Fibroblast of skin of right biceps (primary cell): ENCODE results near the gene BYSL.
"Not testable (repeated sequence)": the region's sequence is repeated elsewhere in the genome, so short reads cannot be mapped to it uniquely, and the experiment has no call there.

ENCODE experiments used
- DNase-seq: peaks from one replicate; pipeline ENCODE4 v3.0.0-alpha.2; 2013

The BYSL gene

DNA sequence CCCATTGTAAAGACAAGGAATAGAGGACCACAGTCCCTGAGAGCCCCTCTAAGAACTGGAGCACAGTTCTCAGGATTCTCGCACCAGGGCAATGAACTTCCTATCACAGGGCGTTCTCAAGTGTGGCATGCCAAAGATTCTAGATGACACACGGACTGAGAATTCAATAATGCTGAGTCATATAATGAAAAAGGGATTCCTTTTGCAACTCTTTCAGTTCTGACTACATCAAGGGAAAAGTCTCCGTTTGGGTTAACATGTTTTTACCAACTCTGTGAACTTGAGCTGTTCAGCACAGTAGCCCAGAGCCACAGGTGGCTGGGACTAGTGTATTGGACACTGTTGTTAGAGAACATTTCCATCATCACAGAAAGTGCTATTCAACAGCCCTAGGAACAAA lies 3.8 kb upstream of the BYSL start:
- DNase-seq, result peak; percentile 96

- no peak for DNase-seq
These were observed 356 bp downstream of the BYSL start for GRCh38 chr6:41921712-41921998.

DNA sequence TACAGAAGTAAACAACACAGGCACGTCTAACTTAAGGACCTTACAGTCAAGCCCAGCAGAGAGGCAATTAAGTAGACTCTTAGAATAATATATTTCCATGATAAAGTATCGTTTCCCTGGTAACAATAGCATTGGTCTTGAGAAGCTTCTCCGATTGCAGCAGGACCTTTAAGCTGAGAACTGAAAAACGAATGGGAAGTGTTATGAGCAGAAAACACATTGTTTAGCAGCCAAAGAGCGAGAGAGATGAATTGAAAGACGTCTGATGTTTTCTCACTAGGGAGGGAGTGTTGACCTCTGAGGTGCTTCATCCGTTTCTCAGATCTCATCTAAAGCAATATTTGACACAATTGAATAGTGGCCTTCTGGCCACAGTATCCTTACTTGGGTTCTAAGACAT lies 855 bp downstream of the BYSL start:
- no peak for DNase-seq

DNA sequence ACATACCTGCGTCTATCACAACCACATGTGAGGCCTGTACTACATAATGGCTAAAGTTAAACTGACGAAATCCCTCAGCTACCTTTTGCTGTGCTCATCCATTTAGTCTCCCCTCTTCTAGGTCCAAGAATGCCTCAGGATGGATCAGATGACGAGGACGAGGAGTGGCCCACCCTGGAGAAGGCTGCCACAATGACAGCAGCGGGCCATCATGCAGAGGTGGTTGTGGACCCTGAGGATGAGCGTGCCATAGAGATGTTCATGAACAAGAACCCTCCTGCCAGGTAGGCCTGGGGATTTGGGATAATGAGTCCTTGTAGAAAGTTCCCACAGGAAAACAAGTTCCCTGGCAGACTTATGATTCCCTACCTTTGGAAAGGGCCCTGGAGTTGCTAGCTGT lies 6.0 kb downstream of the BYSL start:
- no peak for DNase-seq

- no peak for DNase-seq
These were observed 8.6 kb downstream of the BYSL start for GRCh38 chr6:41929924-41930323.

DNA sequence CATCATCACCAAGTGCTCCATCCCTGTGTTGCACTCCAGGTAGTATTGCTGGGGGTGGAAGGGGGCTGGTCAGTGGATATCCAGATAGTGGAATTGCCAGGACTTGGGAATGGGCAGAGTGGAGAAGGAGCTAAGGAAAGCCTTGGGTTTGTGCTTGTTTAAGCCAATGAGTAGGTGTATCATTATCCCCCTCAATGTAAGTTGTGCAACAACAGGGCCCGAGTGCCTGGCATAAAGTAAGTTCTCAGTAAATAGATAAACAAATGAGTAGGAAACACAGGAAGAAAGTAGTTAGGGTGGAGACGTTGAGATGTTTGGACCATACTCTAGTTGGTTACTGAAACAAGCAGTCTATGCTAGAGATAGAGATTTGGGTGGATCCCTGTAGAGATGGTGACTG lies 10.5 kb downstream of the BYSL start:
- DNase-seq, result no peak

- DNase-seq, result no peak
These were observed 11.1 kb downstream of the BYSL start for GRCh38 chr6:41932378-41932777.

DNA sequence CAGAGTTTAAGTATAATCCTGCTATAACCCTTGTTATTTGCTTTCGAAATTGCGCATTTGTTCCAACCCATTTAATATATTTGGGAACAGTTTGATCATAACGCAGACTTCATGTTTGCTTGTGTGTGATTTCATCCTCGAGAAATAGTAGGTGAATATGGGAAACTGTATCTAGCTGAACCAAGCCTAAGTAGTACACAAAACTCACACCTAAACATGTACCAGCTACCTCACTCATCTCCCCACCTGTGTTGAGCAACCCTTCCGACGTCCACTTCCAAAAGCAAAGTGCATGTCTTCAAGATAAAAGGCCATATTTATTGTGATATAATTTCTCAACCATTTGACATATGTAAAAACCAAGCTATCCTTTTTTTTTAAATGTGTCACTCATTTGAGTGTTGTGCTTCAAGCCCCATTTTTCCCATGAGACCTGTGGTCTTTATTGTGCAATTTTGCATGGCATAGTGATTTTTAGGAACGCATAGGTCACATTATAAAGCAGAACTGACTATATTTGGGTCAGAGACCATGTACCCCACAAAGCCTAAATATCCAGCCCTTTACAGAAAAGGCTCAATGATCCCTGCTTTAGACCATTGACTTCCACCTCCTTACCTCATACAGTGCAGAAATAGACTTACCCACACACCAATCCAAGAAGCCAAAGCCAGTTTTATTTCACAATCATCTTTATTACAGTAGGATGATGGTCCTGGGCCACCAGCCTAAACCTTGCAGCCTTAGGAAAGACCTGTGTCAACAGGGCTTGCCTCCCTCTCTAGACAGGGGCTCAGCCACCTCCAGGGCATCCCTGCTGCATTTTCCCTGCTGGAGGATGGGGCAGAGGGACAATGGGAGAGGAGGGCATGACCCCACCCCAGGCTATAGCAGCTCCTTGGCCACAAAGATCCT lies 13.2 kb downstream of the BYSL start:
- DNase-seq, result no peak

DNA sequence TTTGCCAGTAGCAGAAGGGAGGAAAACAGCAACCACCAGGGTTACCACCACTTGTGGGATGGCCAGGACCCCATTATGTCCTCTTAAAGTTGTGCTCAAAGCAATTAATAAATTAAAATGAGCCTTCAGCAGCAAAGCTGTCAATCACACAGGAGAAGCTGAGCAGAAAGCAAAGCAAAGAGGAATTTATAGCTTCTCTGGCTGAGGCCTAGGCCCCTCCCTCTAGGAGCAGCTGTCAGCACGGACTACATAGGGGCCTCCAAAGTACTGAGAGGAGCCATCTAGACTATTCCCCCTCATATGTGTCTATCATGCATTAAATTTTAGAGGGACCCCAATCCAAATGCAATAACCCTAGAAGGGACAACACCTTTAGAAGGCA lies 13.9 kb downstream of the BYSL start:
- DNase-seq, result no peak

- no peak for DNase-seq
These were observed 14.4 kb downstream of the BYSL start for GRCh38 chr6:41935685-41936072.

GRCh38 chr6:41936073-41936837 lies 15.0 kb downstream of the BYSL start:
- DNase-seq, result peak; percentile 80

DNA sequence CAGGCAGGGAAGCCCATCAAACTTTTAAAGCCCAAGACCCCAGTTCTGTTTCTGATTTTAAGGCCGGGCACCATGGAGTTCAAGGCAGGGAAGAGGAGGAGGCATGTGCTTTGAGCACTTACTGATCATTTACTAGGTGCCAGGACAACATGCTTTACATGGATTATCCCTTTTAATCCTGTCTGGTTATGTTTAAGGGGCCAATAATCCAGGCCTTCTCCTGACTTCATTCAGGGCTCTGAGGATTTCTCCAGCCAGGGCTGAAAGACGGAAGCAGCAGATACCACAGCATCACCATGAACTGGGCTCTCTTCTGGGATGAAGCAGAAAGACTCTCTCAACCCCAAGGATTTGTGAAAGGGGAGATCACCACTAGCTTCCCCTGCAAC lies 16.2 kb downstream of the BYSL start:
- no peak for DNase-seq

GRCh38 chr6:41937861-41938574 lies 16.7 kb downstream of the BYSL start:
- DNase-seq, result no peak

GRCh38 chr6:41938590-41939175 lies 17.4 kb downstream of the BYSL start:
- no peak for DNase-seq

DNA sequence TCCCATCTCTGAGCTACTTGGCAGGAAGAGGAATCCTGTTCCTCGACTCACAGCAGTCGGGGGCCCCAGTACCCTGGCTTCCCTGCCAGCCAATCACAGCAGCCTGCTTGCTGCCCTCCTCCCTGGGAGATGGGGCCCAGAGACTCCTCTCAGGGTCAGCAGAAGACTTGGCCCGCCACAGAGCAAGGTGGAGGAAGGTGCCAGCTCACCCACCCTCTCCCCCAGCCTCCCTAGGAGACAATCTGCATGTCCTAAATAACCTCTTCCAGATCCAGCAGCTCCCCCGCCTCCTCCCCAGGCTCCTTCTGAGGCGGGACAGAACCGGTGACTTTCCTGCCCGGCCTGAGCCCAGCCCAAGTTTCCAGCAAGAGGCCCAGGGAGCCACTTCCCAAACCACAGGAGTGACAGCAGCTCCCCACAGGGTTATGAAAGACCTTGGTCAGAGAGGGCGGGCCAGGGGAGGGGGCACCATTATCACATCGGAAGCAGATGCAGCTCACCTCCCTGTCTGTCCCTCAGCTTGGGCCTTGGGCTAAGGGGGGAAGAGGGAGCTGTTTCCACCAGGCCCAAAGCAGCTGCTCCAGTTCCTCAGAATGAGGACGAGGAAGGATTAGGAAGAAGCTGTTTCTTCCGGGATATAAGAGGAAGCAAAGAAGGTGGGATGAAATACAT lies 18.0 kb downstream of the BYSL start:
- peak; percentile 54 for DNase-seq

DNA sequence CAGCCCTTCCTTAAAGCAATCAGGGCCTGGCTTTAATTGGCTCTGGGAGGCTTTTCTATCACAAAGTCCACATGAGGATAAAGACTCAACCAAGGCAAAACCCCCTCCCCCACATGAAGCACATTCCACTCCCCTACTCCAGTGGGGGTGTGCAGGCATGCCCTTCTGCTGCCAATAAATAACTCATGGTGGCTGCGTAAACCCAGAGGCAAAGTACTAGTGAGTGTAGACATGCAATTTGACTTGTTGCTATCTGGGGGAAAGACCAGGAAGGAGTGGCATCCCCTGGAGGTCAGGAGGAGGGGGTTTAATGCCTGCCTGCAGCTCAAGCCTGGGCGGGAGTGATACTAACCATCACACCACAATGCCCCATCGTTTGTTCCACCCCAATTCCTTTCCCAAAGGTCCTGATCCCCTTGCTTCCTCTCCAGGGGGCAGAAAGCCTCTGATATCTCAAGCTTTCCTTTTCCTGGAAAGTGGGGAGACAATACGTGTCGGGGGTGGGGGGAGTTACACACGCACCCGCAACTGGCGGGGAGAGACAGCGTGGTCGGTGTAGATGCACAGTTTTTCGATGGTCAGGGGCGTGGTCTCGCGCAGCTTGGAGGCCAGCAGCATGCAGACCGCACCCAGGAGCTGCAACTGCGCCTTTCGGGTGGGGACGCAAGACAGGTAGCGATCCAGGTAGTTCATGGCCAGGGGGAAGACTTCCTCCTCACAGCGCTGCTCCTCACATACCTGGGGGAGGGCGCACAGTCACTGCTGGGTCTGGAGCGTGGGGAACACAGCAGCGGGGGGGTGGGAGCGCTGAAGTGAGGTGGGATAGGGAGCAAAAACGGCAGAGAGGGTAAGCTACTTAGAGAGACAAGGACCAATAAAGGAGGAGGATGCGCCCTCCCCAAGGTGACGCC lies 18.8 kb downstream of the BYSL start:
- peak; percentile 78 for DNase-seq

GRCh38 chr6:41940759-41941279 lies 19.5 kb downstream of the BYSL start:
- DNase-seq, result peak; percentile 40

- peak; percentile 92 for DNase-seq
These were observed 20.2 kb downstream of the BYSL start, which contains the start of gene CCND3 for GRCh38 chr6:41941280-41942066. Gene CCND3, minus strand, starts transcription at chr6:41941808. Its CDS starts 159 bp downstream, at chr6:41941649.

GRCh38 chr6:41942067-41942851 lies 21.0 kb downstream of the BYSL start:
- DNase-seq, result no peak

- DNase-seq, result not testable (repeated sequence)
These were observed 21.6 kb downstream of the BYSL start for GRCh38 chr6:41942882-41943281.
